Mononuclear cell (primary cell): Measurements from ENCODE around the gene C9orf50. TPM values are rescaled to one million over a fixed set of nuclear protein-coding genes. Genes with fewer than 3 reads are reported as not detected.

ENCODE experiments used
- H3K27me3 ChIP-seq: 2 replicates; pipeline ENCODE4 v1.6.0; 2011; ENCODE audit warnings: low read length, control low read depth; ENCODE audit not compliant: insufficient read depth
- H3K4me1 ChIP-seq: 2 replicates; pipeline ENCODE4 v1.5.1; 2011; ENCODE audit warnings: mild to moderate bottlenecking, low read length, control low read depth; ENCODE audit not compliant: insufficient read depth
- H3K4me3 ChIP-seq: 2 replicates; pipeline ENCODE4 v1.5.1; 2011; ENCODE audit warnings: mild to moderate bottlenecking, low read length, moderate library complexity
- H3K9me3 ChIP-seq: 2 replicates; pipeline ENCODE4 v1.5.1; 2011; ENCODE audit warnings: low read depth, mild to moderate bottlenecking, control low read depth, low read length
- total RNA-seq: library from RNA; depleted of rRNA; stranded (reverse); fragments of >200 nt; gene quantifications from one replicate; pipeline ENCODE4 v1.2.3, GENCODE V29; 2012

Gene C9orf50
- total RNA-seq, 1 donor = not detected

DNA sequence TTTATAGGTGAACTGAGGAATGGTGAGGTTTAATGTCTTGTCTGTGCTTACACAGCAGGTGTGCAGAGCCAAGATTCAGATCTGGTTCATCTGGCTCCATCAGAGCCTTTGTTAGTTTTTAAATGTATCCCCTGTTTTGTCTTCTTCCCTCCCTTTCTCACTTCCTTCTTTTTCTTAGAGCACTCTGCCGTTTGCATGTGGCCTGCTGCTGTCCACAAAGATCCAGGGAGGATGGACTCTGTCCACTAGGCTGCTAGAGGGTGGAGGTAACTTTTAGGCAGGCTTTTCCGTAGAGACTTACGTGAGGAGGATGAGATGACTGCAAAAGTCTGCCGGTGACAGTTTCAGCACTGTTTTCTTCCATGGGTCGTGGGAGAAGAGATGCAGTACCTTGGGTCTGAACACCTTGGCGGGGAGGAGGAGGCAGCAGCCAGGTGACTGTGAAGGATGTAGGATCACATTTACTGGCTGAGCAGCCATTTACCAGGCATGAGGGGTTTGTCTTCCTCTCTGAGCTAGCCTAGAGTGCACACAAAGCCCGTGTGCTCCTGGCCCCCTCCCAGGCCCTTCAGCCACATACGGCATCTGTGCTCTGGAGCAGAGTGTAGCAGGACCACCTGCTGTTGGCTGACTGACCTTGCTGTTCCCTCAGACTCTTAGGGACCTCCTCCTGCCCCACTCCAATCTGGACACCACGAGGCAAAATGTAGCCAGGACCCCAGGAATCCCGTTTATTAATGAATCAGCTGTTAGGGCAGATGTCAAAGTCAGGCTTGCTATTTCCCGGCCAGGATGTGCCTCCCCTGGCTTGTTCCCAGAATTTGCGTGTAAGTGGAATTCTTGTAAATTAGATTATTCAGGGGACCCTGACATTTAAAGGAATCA, 6.9 kb upstream of the C9orf50 start:
- Histone ChIP-seq H3K9me3 (no peaks in the 10 kb centered on the region), H3K4me1 (peaks cover 57% of the 10 kb centered on the region), H3K27me3 (no peaks in the 10 kb centered on the region), H3K4me3 (no peak overlapping the region)

DNA sequence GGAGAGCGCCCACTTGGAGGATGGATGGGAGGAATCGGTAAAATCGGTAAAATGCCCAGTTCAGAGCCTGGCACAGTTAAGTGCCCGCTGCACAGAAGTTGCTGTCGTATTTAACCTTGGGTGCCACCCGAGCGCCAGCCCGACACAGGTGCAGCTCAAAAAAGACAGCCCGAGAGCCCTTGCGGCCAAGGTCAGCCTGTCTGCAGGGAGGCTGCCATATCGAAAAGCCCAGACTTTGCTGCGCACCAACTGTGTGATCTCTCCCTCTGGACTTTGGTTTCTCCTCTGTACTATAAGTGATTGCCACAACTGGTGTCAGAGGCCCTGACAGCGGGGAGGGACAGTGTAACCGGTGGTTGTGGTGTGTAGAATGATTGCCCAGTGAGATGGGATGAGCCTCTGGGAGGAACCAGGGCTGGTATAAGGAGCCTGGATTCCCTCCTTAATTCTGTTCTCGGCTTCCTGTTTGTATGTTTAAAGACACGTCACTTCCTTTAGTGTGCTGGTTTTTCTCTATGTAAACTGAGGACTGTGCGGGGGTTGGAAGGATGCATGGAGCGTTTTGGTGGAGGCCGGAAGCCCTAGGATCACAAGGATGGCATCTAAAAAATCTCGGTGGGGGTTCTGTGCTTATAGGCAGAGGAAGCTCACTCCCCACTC, 5.9 kb upstream of the C9orf50 start:
- Histone ChIP-seq H3K4me1 (peaks cover 57% of the 10 kb centered on the region), H3K9me3 (no peaks in the 10 kb centered on the region), H3K27me3 (no peaks in the 10 kb centered on the region), H3K4me3 (peak overlapping the region; percentile 88)

DNA sequence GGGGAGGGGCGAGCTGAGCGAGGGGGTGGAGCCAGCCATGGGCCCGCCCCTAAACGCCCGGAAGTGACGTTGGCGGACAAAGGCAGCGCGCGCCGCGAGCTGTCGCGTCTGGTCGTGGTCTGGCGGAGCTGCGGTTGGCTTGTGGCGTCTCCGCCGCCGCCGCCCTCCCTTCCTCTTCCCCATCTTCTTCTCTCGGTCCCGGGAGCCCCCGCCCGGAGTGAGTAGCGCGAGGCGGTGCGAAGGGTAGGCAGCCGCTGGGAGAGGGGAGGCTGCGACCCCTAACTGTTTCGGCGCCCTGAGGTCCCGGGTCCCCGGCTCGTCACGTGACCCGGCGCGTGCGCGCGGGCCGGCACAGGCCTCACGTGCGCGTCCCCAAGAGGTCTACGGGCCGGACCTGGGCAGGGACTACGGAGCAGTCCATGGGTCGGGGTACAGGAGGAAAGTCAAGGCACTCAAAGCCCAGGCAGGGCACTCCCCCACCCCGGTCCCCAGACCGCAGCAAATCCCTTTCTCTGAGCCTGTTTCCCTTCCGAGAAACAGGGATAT, 5.3 kb upstream of the C9orf50 start, which contains the start of gene NTMT1:
Gene NTMT1, plus strand, starts transcription at position 85 of the 546 bp plus-strand sequence. CDS start 6,541 bp downstream, outside the sequence.
- H3K4me3 ChIP-seq = peak within 1 kb of the TSS; percentile 88
- H3K9me3 ChIP-seq = no peaks in the 10 kb centered on the region
- peaks cover 5% of the 10 kb centered on the region for H3K27me3 ChIP-seq
- H3K4me1 ChIP-seq = peaks cover 57% of the 10 kb centered on the region

DNA sequence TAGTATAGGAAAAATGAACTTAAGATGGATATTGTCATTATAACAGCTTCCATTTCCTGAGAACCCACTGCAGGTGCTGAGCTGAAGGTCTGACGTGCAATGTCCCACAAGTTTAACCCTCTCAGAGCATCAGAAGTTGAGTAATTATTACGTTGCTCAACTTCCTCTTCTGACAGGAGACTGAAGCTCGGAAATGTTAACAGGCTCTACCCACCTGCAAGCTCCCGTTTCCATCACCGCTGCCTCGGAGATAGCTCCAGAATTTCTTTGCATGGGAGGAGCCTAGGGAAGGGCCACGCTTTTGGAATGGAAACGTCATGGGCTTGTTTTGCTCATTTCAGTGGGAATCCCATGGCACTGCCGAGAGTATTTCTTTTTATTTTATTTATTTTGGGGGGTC, 4.0 kb upstream of the C9orf50 start:
- H3K9me3 ChIP-seq = no peaks in the 10 kb centered on the region
- peak overlapping the region; percentile 88 for H3K4me3 ChIP-seq
- H3K27me3 ChIP-seq = peaks cover 14% of the 10 kb centered on the region
- peaks cover 66% of the 10 kb centered on the region for H3K4me1 ChIP-seq

DNA sequence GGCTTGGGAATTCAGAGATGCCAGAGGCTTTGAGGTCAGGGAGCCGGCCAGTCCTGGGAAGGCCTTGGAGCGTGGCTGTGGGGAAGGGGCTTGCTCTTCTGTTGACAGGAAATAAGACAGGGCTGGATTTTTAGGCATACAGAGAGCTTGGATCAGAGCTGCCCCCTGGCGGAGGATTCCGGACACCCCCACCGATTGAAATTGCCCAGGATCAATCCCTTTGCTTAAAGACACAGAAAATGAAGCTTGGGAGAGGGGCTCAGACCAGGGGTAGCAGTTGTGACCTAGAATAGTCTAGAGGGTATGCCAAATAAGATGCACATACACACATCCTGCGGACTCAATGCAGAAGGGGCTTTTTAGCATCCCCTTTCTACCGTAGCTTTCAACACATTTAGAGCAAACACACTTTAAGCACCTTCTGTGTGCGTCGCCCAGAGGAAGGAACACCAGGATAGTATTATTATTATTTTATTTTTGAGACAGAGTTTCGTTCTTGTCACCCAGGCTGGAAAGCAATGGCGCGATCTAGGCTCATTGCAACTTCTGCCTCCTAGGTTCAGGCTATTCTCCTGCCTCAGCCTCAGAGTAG, 3.4 kb upstream of the C9orf50 start:
- Histone ChIP-seq H3K27me3 (peaks cover 21% of the 10 kb centered on the region), H3K4me1 (peaks cover 66% of the 10 kb centered on the region), H3K4me3 (no peak overlapping the region), H3K9me3 (no peaks in the 10 kb centered on the region)

DNA sequence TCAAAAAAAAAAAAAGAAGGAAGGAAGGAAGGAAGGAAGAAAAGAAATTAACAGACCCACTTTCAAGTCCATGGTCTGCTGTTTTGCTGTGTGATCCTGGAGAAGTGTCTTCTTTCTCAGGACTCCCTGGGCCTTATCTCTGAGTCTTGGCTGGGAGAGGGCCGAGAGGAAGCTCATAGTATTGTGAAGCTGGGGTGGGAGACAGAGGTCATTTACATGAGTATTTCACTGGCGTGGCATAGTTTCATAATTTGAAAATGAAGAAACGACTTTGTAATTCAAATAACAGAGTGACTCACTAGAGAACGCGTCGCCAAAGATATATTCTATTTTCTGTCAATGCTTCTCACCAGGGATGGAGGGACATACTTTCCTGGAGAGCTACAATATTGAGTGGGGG, 2.4 kb upstream of the C9orf50 start:
- peaks cover 25% of the 10 kb centered on the region for H3K27me3 ChIP-seq
- no peak overlapping the region for H3K4me3 ChIP-seq
- H3K4me1 ChIP-seq = peaks cover 63% of the 10 kb centered on the region
- H3K9me3 ChIP-seq = no peaks in the 10 kb centered on the region

DNA sequence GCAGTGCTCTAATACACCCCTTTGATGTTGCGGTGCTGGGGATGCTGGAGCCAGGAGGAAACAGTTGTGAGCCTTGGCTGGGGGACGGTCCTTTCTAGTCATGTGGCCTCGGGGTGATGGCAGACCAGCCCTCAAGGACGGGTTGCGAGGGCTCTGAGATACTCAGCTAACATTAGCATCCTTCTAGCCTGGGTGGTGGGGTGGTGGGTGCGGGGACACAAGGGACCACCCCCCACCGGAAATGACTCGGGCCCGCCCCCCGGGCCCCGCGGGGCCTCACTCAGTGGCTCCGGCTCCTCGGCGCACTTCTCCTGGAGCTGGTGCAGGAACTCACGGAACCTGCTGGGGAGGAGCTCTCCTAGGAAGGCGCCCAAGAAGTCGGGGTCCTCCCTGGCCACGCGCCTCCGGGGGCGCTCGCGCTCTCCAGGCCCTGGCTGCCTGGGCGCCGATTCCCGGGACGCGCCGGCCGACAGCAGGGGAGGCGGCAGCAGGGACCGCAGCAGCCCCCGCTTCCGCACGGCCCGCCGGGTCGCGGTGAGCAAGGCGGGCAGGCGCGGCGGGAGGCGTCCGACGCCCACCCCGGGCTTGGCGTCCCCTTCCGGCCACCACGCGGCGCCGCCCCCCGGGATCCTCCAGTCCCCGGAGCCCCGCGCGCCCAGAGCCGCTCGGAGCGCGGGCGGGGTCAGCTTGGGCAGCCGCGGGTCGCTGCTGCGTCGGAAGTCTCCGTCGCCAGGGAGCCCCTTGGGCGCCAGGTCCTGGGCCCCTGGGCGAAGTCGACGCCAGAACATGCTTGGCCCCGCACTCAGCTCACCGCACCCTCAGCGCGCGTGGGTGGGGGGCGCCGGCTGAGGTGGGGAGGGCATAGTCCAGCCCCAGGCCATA, 873 bp downstream of the C9orf50 start:
- Histone ChIP-seq H3K4me1 (peaks cover 33% of the 10 kb centered on the region), H3K27me3 (peaks cover 25% of the 10 kb centered on the region), H3K9me3 (no peaks in the 10 kb centered on the region), H3K4me3 (no peak overlapping the region)

DNA sequence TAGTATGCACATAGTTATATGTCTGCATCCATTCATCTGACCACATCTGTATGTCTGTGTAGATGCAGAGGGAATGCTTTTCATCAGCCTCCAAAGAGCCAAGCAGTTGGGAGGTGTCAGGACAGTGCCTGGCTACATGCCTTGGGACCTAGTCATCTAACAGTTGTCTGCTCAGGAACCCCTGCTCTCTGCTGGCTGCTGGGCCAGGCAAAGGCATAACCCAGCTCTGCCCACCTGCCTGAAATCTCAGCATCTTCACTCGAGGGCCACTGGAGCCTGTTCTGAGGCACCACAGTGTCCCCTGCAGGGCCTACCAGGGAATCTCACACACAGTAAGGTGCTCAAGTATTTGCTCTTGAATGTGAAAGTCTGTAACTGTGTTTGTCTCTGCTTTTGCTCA, 3.7 kb downstream of the C9orf50 start:
- Histone ChIP-seq H3K4me1 (peaks cover 14% of the 10 kb centered on the region), H3K9me3 (no peaks in the 10 kb centered on the region), H3K27me3 (peaks cover 25% of the 10 kb centered on the region), H3K4me3 (no peak overlapping the region)

DNA sequence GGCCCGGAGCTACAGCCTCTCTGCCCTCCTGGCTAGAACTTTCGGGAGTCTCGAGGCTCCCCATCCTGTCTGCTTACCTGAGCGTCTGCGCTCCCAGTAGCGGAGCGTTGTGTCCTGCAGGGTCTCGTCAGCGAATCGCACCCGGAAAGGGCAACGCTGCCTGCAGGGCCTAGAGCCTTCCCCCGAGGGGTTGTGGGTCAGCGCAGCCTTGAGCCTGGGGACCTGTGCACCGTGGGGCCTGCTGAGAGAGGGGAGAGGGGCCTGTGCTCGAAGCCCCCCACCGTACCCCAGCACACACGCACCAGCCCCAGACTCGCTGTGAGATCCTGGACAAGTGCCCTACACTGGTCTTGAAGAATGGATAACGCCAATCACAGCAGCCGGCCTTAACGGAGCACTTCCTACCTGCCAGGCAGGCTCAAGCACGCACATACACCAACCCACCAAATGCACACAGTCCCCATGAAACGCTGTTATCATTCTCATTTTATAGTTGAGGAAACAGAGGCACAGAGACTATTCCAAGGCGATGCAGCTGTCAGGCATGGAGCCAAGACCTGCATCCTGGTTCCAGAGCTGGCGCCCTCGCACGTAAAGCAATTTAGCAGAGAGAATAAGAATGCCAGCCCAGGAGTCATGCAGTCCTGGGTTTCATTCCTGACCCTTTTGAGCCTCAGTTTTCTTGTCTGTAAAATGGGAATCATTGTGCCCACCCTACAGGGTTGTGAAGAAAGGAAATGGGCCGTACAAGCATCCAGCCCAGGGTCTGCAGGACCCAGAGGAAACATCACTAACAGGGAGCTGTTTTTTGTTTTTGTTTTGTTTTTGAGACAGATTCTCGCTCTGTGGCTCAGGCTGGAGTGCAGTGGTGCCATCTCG, 5.3 kb downstream of the C9orf50 start:
- Histone ChIP-seq H3K4me3 (no peak overlapping the region), H3K27me3 (peaks cover 15% of the 10 kb centered on the region), H3K9me3 (no peaks in the 10 kb centered on the region), H3K4me1 (peaks cover 18% of the 10 kb centered on the region)

DNA sequence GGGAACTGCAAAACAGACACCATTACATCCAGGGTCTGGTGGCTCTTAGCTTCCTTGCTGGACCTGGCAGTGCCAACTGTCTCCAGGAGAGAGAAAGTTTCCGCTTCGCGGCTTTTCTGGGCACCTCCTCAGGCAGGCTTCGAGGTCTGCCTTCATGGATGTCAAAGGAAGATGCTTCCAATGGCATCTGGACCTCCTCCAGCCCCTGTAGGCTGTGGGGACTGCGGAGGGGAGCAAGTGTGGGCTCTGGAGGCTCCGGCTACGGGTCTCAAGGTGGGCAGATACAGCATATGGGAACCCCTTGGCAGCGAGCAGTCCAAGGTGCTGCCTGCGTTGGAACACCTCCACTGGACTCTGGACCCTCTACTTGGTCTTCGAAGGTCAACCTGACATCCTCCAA, 6.0 kb downstream of the C9orf50 start:
- H3K27me3 ChIP-seq = peaks cover 11% of the 10 kb centered on the region
- H3K4me1 ChIP-seq = peaks cover 13% of the 10 kb centered on the region
- no peaks in the 10 kb centered on the region for H3K9me3 ChIP-seq
- H3K4me3 ChIP-seq = no peak overlapping the region

DNA sequence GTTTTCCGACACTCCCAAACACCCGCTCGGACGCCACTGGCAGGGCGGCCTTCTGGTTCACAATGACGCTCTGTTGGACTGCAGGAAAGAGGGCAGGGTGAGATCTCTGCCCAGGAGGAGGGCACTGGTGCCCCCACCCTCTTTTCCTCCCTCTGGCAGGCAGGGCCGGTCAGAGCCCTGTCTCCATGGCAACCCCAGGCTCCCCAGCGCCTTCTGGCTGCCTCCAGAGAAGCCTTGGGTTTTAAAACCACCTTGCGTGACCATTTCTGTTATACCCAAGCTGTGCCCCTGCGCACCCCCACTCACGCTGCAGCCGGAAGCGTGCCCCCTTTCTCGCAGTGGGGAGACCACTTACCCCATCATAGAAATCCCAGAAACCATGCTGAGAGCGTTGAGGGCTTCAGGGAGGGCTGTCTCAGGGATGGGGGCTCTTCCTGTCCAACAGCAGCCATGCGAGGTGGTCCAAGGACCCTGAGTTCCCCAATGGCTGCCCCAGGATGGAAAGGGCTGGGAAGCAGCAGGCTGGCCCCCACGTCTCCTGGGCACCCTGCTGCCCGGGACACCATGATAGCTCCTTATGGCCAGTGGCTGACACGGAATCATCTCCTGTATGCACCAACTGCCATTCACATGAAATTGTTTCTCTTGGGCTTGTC, 7.3 kb downstream of the C9orf50 start:
- peaks cover 20% of the 10 kb centered on the region for H3K4me1 ChIP-seq
- no peaks in the 10 kb centered on the region for H3K9me3 ChIP-seq
- no peak overlapping the region for H3K4me3 ChIP-seq
- H3K27me3 ChIP-seq = no peaks in the 10 kb centered on the region

DNA sequence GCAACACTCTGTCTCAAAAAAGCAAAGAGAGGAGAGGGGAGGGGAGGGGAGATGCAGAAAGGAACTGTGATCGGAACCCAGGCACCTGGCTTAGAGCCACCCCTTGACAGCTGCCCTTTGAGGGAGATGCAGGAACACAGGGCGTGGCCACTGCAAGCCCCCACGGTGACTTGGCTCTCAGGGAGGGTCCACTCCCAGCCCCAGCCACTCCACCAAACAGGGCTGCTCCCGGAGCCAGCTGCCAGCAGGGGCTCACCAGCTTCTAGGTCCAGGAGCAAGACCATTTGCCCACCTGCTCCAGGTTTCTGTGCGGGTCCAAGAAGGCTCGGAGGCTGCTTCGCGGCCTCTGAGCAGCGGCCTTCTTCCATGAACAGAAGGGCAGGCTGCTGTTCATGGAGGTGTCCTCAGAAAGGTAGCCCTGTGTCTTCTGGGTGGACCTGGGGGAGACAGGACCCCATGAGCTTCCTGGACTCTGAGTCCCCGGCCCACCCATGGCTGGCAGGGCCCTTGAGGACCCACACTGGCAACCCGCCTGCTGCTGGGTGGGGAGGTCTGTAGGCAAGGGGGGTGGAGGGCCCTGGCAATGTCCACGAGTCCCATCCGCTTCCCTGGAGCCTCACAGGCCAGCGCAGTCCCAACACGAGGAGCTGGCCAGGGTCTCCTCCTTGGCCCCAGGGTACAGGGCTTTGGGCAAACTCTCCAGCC, 7.9 kb downstream of the C9orf50 start:
- Histone ChIP-seq H3K4me1 (peaks cover 27% of the 10 kb centered on the region), H3K27me3 (no peaks in the 10 kb centered on the region), H3K4me3 (no peak overlapping the region), H3K9me3 (no peaks in the 10 kb centered on the region)

DNA sequence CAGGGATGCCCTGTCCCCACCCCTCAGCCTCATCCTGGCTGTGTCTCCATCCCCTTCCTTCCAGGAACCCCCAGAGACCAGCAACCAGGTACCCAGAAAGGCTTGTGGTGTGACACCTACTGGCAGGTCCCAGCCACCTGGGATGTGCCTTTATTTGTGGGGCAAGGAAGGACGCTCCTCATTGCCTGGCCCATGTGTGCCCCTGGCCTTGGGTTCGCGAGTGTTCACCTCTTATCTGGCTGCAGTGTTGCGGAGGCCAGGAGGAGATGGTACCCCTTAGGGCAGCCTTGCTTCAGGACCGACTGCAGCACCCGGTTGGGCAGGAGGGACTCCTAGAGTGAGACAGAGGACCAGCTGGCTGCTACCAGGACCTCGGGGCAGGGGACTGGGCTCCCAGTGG, 8.8 kb downstream of the C9orf50 start:
- Histone ChIP-seq H3K4me1 (peaks cover 36% of the 10 kb centered on the region), H3K9me3 (no peaks in the 10 kb centered on the region), H3K27me3 (no peaks in the 10 kb centered on the region), H3K4me3 (no peak overlapping the region)
